MCF 10A (cell line): ENCODE data around the gene RHOF. TPM values are rescaled to one million over a fixed set of nuclear protein-coding genes. Genes with fewer than 3 reads are reported as not detected.
"Not testable (repeated sequence)": the region's sequence is repeated elsewhere in the genome, so short reads cannot be mapped to it uniquely, and the experiment has no call there.

Experiments used
- BruUV-seq: library from RNA; stranded (reverse); fragments of 400-500 nt; replicated peaks from 2 replicates; lab custom pipeline; 2021; lab: Mats Ljungman, UMichigan
- CTCF ChIA-PET: fragments of 300-600 bp; sonication (Branson Sonifier 250); formaldehyde crosslinking; extraction: SDS; loops from one replicate; lab custom pipeline; 2021; ENCODE audit warnings: antibody characterized with exemption, inconsistent platforms; lab: Yijun Ruan, JAX
- POLR2A ChIA-PET: fragments of 300-600, 350-650 bp; sonication (Branson Sonifier 250); formaldehyde crosslinking; extraction: SDS; loops from one replicate; lab custom pipeline; 2020; ENCODE audit warnings: antibody characterized with exemption, inconsistent platforms; lab: Yijun Ruan, JAX
- DNase-seq: peaks from one replicate; pipeline ENCODE4 v3.0.0-alpha.2; 2018; ENCODE audit not compliant: unreplicated experiment
- H3K27ac Mint-ChIP-seq: one replicate; pipeline ENCODE4 v1.8.0; 2022; ENCODE audit warnings: mild to moderate bottlenecking, low read depth, mixed read lengths; ENCODE audit not compliant: unreplicated experiment
- H3K27me3 Mint-ChIP-seq: one replicate; pipeline ENCODE4 v1.8.0; 2022; ENCODE audit warnings: mixed read lengths; ENCODE audit not compliant: insufficient read depth, unreplicated experiment
- H3K36me3 Mint-ChIP-seq: one replicate; pipeline ENCODE4 v1.8.0; 2022; ENCODE audit warnings: mild to moderate bottlenecking, moderate library complexity, mixed read lengths; ENCODE audit not compliant: insufficient read depth, unreplicated experiment
- H3K4me1 Mint-ChIP-seq: one replicate; pipeline ENCODE4 v1.8.0; 2022; ENCODE audit warnings: mixed read lengths; ENCODE audit not compliant: insufficient read depth, unreplicated experiment
- H3K4me3 Mint-ChIP-seq: one replicate; pipeline ENCODE4 v1.8.0; 2022; ENCODE audit warnings: mild to moderate bottlenecking, moderate library complexity, mixed read lengths; ENCODE audit not compliant: unreplicated experiment
- H3K9me3 Mint-ChIP-seq: one replicate; pipeline ENCODE4 v1.8.0; 2022; ENCODE audit warnings: mixed read lengths; ENCODE audit not compliant: unreplicated experiment
- intact Hi-C: fragments of 100-400 bp; cut with micrococcal nuclease; formaldehyde crosslinking; loops from 2 replicates; pipeline ENCODE4 v1.14.1; 2022
- total RNA-seq: library from RNA; stranded (reverse); gene quantifications from 2 replicates; pipeline ENCODE4 v1.2.3, GENCODE V29; 2022
- TF ChIP-seq, protein P1 (sequence below): fragments of 200-600 bp; IDR thresholded peaks from one replicate; pipeline ENCODE4 v1.8.0; 2022; ENCODE audit warnings: antibody characterized with exemption, mild to moderate bottlenecking; ENCODE audit not compliant: unreplicated experiment

RHOF gene
- total RNA-seq, 1 experiment from 2014 or later = 9.5 TPM

DNA sequence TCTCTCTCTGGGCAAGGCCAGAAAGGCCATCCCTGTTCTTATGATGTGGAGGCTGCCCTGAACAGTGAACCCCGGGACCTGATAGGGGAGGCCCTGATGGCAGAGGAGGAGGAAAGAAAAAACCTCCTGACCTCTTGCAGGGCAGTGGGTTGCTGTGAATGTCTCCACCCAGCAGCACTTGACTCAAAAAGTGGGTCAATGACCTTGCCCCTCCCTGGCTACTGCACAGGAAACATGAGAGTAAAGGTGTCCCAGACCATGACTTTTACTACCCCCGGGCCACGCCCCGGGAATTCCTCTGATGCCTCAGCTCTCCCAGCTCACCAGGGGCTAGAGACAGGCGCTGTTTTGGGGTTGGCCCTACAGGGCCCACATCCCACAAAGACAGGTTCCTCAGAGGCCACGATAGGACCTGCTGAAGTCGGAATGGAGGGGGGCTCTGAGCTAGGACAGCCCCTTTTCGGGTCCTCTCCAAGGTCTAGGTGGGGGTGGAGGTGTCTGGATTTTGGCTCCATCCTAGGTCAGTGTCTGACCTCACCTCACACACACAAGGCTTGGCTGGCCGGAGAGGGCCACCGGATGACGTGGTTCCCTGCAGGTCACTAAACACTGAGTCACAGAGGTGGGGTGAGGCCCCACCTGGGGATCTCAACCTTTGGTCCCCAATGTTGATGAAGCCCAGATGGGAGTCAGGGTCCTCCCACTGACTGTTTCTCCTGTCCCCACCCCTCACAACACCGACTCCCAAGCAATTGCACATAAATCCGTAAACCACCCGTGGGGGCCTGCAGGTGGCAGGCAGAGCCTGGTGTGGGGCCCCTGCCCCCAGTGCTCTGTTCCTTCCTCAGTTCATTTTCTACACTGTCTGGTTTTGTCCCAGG, 1.6 kb downstream of the RHOF start:
- Mint-ChIP-seq H3K27me3 (no peaks in the 10 kb centered on the region), H3K36me3 (peaks cover 10% of the 10 kb centered on the region), H3K27ac (no peak overlapping the region), H3K4me1 (peaks cover 39% of the 10 kb centered on the region), H3K9me3 (no peaks in the 10 kb centered on the region), H3K4me3 (peak overlapping the region; percentile 36)
- ChIA-PET POLR2A (interaction anchor here (0.6 to 13.9 kb wide), 7 partner anchors 7 to 157 kb away, joined by 3 to 344 read pairs (median 11); partner anchors contain the start of genes PSMD9, SETD1B and TMEM120B), CTCF (interaction anchor here (0.6 to 10.6 kb wide), 10 partner anchors 12 to 980 kb away, joined by 3 to 390 read pairs (median 37); partner anchors contain the start of gene SETD1B)
- TF ChIP-seq, protein P1, sequence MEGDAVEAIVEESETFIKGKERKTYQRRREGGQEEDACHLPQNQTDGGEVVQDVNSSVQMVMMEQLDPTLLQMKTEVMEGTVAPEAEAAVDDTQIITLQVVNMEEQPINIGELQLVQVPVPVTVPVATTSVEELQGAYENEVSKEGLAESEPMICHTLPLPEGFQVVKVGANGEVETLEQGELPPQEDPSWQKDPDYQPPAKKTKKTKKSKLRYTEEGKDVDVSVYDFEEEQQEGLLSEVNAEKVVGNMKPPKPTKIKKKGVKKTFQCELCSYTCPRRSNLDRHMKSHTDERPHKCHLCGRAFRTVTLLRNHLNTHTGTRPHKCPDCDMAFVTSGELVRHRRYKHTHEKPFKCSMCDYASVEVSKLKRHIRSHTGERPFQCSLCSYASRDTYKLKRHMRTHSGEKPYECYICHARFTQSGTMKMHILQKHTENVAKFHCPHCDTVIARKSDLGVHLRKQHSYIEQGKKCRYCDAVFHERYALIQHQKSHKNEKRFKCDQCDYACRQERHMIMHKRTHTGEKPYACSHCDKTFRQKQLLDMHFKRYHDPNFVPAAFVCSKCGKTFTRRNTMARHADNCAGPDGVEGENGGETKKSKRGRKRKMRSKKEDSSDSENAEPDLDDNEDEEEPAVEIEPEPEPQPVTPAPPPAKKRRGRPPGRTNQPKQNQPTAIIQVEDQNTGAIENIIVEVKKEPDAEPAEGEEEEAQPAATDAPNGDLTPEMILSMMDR = no peak
- intact Hi-C loops = loop anchor here (10.0 kb wide), 2 partner anchors 233 to 403 kb away; partner anchors contain the start of gene BCL7A
- BruUV-seq = no TSS peak
- DNase-seq = peak; percentile 44

DNA sequence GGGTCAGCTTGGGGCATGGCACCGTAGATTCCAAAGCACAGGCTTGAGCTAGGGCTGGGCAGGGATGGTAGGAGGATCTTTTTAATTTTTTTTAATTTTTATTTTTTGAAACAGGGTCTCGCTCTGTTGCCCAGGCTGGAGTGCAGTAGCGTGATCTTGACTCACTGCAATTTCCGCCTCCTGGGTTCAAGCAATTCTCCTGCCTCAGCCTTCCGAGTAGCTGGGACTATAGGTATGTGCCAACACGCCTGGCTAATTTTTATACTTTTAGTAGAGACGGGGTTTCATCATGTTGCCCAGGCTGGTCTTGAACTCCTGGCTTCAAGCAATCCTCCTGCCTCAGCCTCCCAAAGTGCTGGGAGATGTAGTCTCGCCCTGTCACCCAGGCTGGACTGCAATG, 2.7 kb downstream of the RHOF start:
- not testable (repeated sequence) for DNase-seq, BruUV-seq, H3K9me3 Mint-ChIP-seq, H3K27me3 Mint-ChIP-seq, H3K27ac Mint-ChIP-seq, H3K4me3 Mint-ChIP-seq
- intact Hi-C loops = loop anchor here (10.0 kb wide), 2 partner anchors 234 to 404 kb away; partner anchors contain the start of gene BCL7A
- POLR2A ChIA-PET = interaction anchor here (0.8 to 13.9 kb wide), 4 partner anchors 6 to 97 kb away, joined by 5 to 344 read pairs (median 89); partner anchors contain the start of genes SETD1B and TMEM120B
- Mint-ChIP-seq H3K4me1 (peaks cover 47% of the 10 kb centered on the region), H3K36me3 (peaks cover 17% of the 10 kb centered on the region)
- CTCF ChIA-PET = interaction anchor here (0.6 to 10.6 kb wide), 6 partner anchors 11 to 185 kb away, joined by 3 to 390 read pairs (median 3); partner anchors contain the start of gene SETD1B

DNA sequence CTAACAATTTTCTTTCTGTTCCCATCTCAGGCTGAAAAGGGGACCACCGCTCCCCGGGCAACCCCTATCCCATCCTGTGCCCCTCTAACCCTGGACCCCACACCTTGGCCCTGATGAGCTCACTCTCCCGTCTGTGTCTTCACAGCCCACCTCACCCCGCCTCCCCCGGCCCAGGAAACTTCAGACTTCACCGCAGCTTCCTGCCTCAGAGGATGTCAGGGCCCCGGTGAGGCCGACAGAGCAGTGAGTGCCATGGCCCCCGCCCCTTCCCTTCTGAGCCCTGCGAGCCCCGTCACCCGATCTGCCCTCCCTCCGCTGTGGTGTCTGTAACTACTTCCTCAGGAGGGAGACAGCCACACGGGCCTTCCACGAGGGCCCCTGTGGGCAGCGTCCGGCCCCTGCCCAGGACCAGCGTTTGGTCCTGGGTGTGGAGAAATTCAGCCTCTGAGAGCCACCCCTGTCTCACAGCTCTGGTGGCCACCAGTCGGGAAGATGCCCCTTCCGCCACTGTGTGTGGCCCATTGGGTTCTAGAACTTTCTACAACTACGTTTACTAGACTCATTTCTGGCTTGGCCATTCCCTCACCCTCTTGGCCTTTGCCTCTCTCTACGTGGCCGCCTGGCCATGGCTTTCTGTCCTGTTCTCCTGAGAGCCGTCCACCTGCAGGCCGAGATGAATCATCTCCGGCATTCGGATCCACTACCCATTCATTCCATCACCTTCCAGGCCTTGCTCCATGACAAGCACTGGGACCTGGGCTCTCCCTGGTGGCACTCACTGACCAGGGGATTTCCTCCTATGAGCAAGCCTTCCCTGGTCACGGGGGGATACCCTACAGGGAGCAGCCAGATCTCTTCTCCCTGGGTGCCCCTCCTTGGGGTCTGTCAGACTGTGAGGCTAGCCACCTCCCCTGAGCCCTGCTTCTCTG, 3.4 kb downstream of the RHOF start:
- no peak overlapping the region for H3K27ac Mint-ChIP-seq
- no peaks in the 10 kb centered on the region for H3K27me3 Mint-ChIP-seq
- ChIA-PET CTCF (interaction anchor here (0.6 to 10.6 kb wide), 4 partner anchors 10 to 208 kb away, joined by 3 to 390 read pairs (median 152); partner anchors contain the start of gene SETD1B), POLR2A (interaction anchor here (9.2 to 13.9 kb wide), 2 partner anchors 7 to 18 kb away, joined by 167 to 344 read pairs; partner anchors contain the start of genes RHOF and SETD1B)
- TF ChIP-seq, protein P1 = no peak
- H3K4me3 Mint-ChIP-seq = no peak overlapping the region
- BruUV-seq = no TSS peak
- intact Hi-C loops = loop anchor here (10.0 kb wide), 2 partner anchors 235 to 405 kb away; partner anchors contain the start of gene BCL7A
- H3K9me3 Mint-ChIP-seq = no peaks in the 10 kb centered on the region
- peaks cover 43% of the 10 kb centered on the region for H3K4me1 Mint-ChIP-seq
- peak; percentile 47 for DNase-seq
- H3K36me3 Mint-ChIP-seq = peaks cover 14% of the 10 kb centered on the region

GRCh38 chr12:121789233-121789781, 4.2 kb downstream of the RHOF start:
- Mint-ChIP-seq H3K4me3 (no peak overlapping the region), H3K27ac (no peak overlapping the region), H3K36me3 (peaks cover 8% of the 10 kb centered on the region), H3K27me3 (no peaks in the 10 kb centered on the region), H3K4me1 (peaks cover 36% of the 10 kb centered on the region), H3K9me3 (no peaks in the 10 kb centered on the region)
- no peak for DNase-seq
- TF ChIP-seq, protein P1 = no peak
- intact Hi-C loops = no loop called here
- BruUV-seq = no TSS peak
- POLR2A ChIA-PET = interaction anchor here (9.2 kb wide), 1 partner anchor 8 kb away, joined by 167 read pairs; the partner anchor contains the start of gene RHOF
- CTCF ChIA-PET = interaction anchor here (0.6 to 10.6 kb wide), 2 partner anchors 9 to 209 kb away, joined by 3 to 301 read pairs; no protein-coding TSS in a partner anchor
